Testis (tissue), 3 donors: Measurements from ENCODE around the gene EFEMP1. TPM values are rescaled to one million over a fixed set of nuclear protein-coding genes. Genes with fewer than 3 reads are reported as not detected.

Experiments
- DNase-seq: peaks from one replicate; pipeline ENCODE4 v3.0.0-alpha.2; 2019
- H3K27ac ChIP-seq, 2 donors: fragments of 200-600 bp; sonication (generic); one replicate each; pipeline ENCODE4 v1.5.1; 2019
- H3K27me3 ChIP-seq: fragments of 200-600 bp; sonication (generic); one replicate; pipeline ENCODE4 v1.5.1; 2019
- H3K36me3 ChIP-seq: fragments of 200-600 bp; sonication (generic); one replicate; pipeline ENCODE4 v1.5.1; 2017; ENCODE audit warnings: low read depth; ENCODE audit errors: missing control alignments
- H3K4me1 ChIP-seq: fragments of 200-600 bp; sonication (generic); one replicate; pipeline ENCODE4 v1.5.1; 2019
- H3K4me3 ChIP-seq, 2 donors: fragments of 200-600 bp; sonication (generic); one replicate each; pipeline ENCODE4 v1.5.1; 2017 to 2019
- H3K9me3 ChIP-seq: fragments of 200-600 bp; sonication (generic); one replicate; pipeline ENCODE4 v1.5.1; 2017
- CTCF ChIP-seq, 3 experiments: fragments of 450-650 bp in 2 of 3; fragments of 200-600 bp in 1 of 3; sonication (generic) in 1 of 3; IDR thresholded peaks; one replicate each; pipeline ENCODE4 v1.5.1; 2016 to 2019; ENCODE audit warnings: antibody characterized with exemption in 3 of 3, mild to moderate bottlenecking in 2 of 3, moderate library complexity in 1 of 3
- POLR2A ChIP-seq: fragments of 450-650 bp; IDR thresholded peaks from one replicate; pipeline ENCODE4 v1.6.1; 2017; ENCODE audit warnings: antibody characterized with exemption, mild to moderate bottlenecking, moderate library complexity
- WGBS, 2 donors: methylation state at CpG; one replicate each; pipeline ENCODE4 v1.1.5; 2018; 5-methylcytosine and 5-hydroxymethylcytosine counted together
- intact Hi-C: fragments of 100-400 bp; cut with DNase I; formaldehyde crosslinking; loops from one replicate; pipeline ENCODE4 v1.15.1; 2023; ENCODE audit warnings: low total_unique reads
- polyA plus RNA-seq: library from polyadenylated mRNA; stranded (reverse); fragments of 350-450 nt; fragmentation: Illumina TruSeq; extraction: RNeasy Lipid Tissue Mini Kit (QIAGEN cat#74804); gene quantifications from one replicate; pipeline ENCODE4 v1.2.3, GENCODE V29; 2014; ENCODE audit warnings: low read depth, low replicate concordance; ENCODE audit not compliant: insufficient read depth
- total RNA-seq, 2 donors: library from RNA; depleted of rRNA; stranded (reverse); fragments of >200 nt; gene quantifications; one replicate each; pipeline ENCODE4 v1.2.3, GENCODE V29; 2016

EFEMP1 gene
- total and polyA plus RNA-seq, 3 donors from 2014 or later, result 2.4 to 74.0 (median 8.6) TPM

- 50 to 62% methylated on average over 2 of the region's 2 CpGs for WGBS, 2 donors
- TF ChIP-seq CTCF (IDR thresholded peaks at IDR 0.05), result no peak
- no peak for TF ChIP-seq POLR2A
- H3K4me1 ChIP-seq, result no peaks in the 10 kb centered on the region
- H3K27ac ChIP-seq, result no peak overlapping the region
- no peaks in the 10 kb centered on the region for H3K27me3 ChIP-seq
- H3K4me3 ChIP-seq, result no peak overlapping the region
- H3K36me3 ChIP-seq, result no peaks in the 10 kb centered on the region
- H3K9me3 ChIP-seq, result no peaks in the 10 kb centered on the region
- intact Hi-C loops, result no loop called here
- DNase-seq, result no peak
Measured at GRCh38 chr2:55865096-55865835, 58.3 kb downstream of the EFEMP1 start.

DNA sequence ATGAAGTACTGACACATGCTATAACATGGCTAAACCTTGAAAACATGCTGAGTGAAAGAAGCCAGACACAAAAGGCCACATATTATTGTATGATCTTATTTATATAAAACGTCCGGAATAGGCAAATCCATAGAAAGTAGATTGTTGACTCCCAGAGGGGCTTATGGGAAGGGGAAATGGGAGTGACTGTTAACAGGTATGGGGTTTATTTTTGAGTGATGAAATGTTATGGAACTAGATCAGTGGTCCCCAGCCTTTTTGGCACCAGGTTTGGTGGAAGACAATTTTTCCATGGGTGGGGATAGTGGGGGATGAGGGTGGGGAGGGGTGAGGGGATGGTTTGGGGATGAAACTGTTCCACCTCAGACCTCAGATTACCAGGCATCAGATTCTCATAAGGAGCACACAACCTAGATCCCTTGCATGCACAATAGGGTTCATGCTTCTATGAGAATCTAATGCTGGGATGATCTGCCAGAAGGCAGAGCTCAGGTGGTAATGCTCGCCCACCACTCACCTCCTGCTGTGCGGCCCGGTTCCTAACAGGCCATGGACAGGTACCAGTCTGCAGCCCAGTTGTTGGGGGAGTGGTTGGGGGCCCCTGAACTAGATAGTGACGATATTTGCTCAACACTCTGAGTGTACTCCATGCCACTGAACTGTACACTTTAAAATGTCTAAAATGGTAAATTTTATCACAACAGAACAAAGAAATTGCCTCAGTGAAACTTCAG is 59.1 kb downstream of the EFEMP1 start:
- Histone ChIP-seq H3K27ac (no peak overlapping the region), H3K4me3 (no peak overlapping the region), H3K9me3 (no peaks in the 10 kb centered on the region), H3K27me3 (no peaks in the 10 kb centered on the region), H3K36me3 (no peaks in the 10 kb centered on the region), H3K4me1 (no peaks in the 10 kb centered on the region)
- intact Hi-C loops, result no loop called here
- WGBS, 2 donors, result 89 to 91% methylated on average over 6 of the region's 6 CpGs
- TF ChIP-seq POLR2A (no peak), CTCF (IDR thresholded peaks at IDR 0.05) (no peak)
- DNase-seq, result no peak

DNA sequence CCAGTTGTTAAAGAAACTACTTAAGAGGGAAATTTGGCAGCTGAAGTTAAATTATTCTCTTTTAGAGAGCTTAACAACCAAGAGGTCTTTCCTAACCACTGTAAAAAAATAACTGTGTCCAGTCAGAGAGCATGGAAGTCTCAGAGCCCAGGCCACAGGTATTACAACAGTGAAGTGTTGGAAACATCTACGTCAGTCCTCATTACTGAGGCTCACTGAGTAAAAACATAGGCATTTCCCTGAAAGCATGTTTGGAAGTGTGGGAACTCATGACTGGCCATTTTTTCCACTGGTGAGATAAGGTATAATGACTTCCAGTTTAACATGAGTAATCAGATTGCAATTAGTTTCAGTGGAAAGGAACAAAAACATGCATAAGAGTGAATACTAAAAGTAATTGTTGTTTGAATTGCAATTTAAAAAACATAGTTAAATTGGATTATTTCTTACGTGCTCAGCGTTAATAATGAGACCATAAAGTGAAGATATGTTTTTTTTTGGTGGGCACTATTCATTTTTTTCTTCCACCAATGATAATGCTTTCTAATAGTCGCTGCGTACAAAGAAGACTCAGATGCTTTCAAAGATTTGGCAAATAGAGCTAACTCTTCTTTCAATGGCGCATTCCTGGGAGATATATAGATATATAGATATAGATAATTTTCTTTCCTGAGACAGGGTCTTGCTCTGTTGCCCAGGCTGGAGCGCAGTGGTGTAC is 60.8 kb downstream of the EFEMP1 start:
- Histone ChIP-seq H3K27me3 (no peaks in the 10 kb centered on the region), H3K4me1 (no peaks in the 10 kb centered on the region), H3K27ac (no peak overlapping the region), H3K4me3 (no peak overlapping the region), H3K36me3 (no peaks in the 10 kb centered on the region), H3K9me3 (no peaks in the 10 kb centered on the region)
- 85 to 87% methylated on average over 7 of the region's 7 CpGs for WGBS, 2 donors
- no peak for TF ChIP-seq CTCF (IDR thresholded peaks at IDR 0.05)
- TF ChIP-seq POLR2A, result no peak
- DNase-seq, result no peak
- intact Hi-C loops, result no loop called here

DNA sequence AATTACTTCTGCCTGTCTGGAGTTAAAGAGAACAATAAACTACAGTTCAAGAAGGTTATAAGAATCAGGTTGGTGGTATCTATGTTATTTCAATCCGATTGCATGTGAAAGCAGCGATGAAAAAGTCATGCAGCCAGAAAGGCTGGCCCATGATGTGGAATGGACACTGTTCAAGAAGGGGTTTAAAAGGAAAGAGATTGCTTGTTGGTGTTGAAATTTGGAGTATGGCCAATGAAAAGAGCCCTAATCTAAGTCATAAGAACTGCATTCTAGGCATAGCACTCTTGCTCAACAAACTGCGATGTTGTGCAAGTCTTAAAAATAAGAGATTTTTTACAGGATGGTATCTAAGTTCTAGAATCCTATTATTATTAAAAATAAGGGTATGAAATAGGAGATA is 61.3 kb downstream of the EFEMP1 start:
- Histone ChIP-seq H3K27ac (no peak overlapping the region), H3K36me3 (no peaks in the 10 kb centered on the region), H3K4me1 (no peaks in the 10 kb centered on the region), H3K4me3 (no peak overlapping the region), H3K9me3 (no peaks in the 10 kb centered on the region), H3K27me3 (no peaks in the 10 kb centered on the region)
- TF ChIP-seq CTCF (IDR thresholded peaks at IDR 0.05) (no peak), POLR2A (no peak)
- intact Hi-C loops, result no loop called here
- WGBS, 2 donors, result 68 to 76% methylated on average over 3 of the region's 3 CpGs
- no peak for DNase-seq
